IPS-18a (cell line): ENCODE measurements around the gene ADAMTS20.

Experiments
- H3K27ac ChIP-seq: one replicate; pipeline ENCODE4 v1.5.1; 2013; ENCODE audit warnings: low read length
- H3K27me3 ChIP-seq: one replicate; pipeline ENCODE4 v1.6.1; 2013; ENCODE audit warnings: mild to moderate bottlenecking, low read length; ENCODE audit not compliant: control insufficient read depth, insufficient read depth
- H3K36me3 ChIP-seq: one replicate; pipeline ENCODE4 v1.6.1; 2013; ENCODE audit warnings: low read depth, low read length; ENCODE audit not compliant: control insufficient read depth
- H3K4me1 ChIP-seq: one replicate; pipeline ENCODE4 v1.6.1; 2013; ENCODE audit warnings: low read depth, low read length; ENCODE audit not compliant: control insufficient read depth
- H3K4me3 ChIP-seq: one replicate; pipeline ENCODE4 v1.5.1; 2013; ENCODE audit warnings: low read length
- H3K9ac ChIP-seq: one replicate; pipeline ENCODE4 v1.6.1; 2013; ENCODE audit warnings: mild to moderate bottlenecking, low read length, moderate library complexity
- H3K9me3 ChIP-seq: one replicate; pipeline ENCODE4 v1.6.1; 2013; ENCODE audit warnings: low read depth, low read length; ENCODE audit not compliant: control insufficient read depth

Gene ADAMTS20

GRCh38 chr12:43329375-43329774 lies 222.6 kb downstream of the ADAMTS20 start:
- H3K27me3 ChIP-seq: no peaks in the 10 kb centered on the region
- H3K4me1 ChIP-seq: no peaks in the 10 kb centered on the region
- H3K9me3 ChIP-seq: no peaks in the 10 kb centered on the region
- H3K9ac ChIP-seq: no peak overlapping the region
- no peak overlapping the region for H3K4me3 ChIP-seq
- no peaks in the 10 kb centered on the region for H3K36me3 ChIP-seq
- H3K27ac ChIP-seq: no peak overlapping the region

GRCh38 chr12:43325786-43326185 lies 226.2 kb downstream of the ADAMTS20 start:
- Histone ChIP-seq H3K36me3 (no peaks in the 10 kb centered on the region), H3K9me3 (no peaks in the 10 kb centered on the region), H3K4me3 (no peak overlapping the region), H3K9ac (no peak overlapping the region), H3K27ac (no peak overlapping the region), H3K4me1 (no peaks in the 10 kb centered on the region), H3K27me3 (no peaks in the 10 kb centered on the region)

GRCh38 chr12:43320281-43320680 lies 231.7 kb downstream of the ADAMTS20 start:
- no peak overlapping the region for H3K4me3 ChIP-seq
- H3K27ac ChIP-seq: no peak overlapping the region
- H3K9me3 ChIP-seq: no peaks in the 10 kb centered on the region
- H3K4me1 ChIP-seq: peaks cover 3% of the 10 kb centered on the region
- no peaks in the 10 kb centered on the region for H3K27me3 ChIP-seq
- no peaks in the 10 kb centered on the region for H3K36me3 ChIP-seq
- no peak overlapping the region for H3K9ac ChIP-seq

GRCh38 chr12:43318021-43318420 lies 234.0 kb downstream of the ADAMTS20 start:
- Histone ChIP-seq H3K9ac (no peak overlapping the region), H3K27ac (no peak overlapping the region), H3K9me3 (no peaks in the 10 kb centered on the region), H3K36me3 (no peaks in the 10 kb centered on the region), H3K27me3 (no peaks in the 10 kb centered on the region), H3K4me1 (peaks cover 3% of the 10 kb centered on the region), H3K4me3 (no peak overlapping the region)

GRCh38 chr12:43317156-43317555 lies 234.8 kb downstream of the ADAMTS20 start:
- no peaks in the 10 kb centered on the region for H3K9me3 ChIP-seq
- H3K27ac ChIP-seq: no peak overlapping the region
- H3K36me3 ChIP-seq: no peaks in the 10 kb centered on the region
- no peaks in the 10 kb centered on the region for H3K27me3 ChIP-seq
- no peak overlapping the region for H3K9ac ChIP-seq
- no peak overlapping the region for H3K4me3 ChIP-seq
- H3K4me1 ChIP-seq: peaks cover 3% of the 10 kb centered on the region

- no peaks in the 10 kb centered on the region for H3K9me3 ChIP-seq
- no peak overlapping the region for H3K27ac ChIP-seq
- H3K27me3 ChIP-seq: no peaks in the 10 kb centered on the region
Measured at GRCh38 chr12:43316520-43316919, 235.5 kb downstream of the ADAMTS20 start.

GRCh38 chr12:43315961-43316360 lies 236.0 kb downstream of the ADAMTS20 start:
- Histone ChIP-seq H3K4me3 (no peak overlapping the region), H3K27ac (no peak overlapping the region), H3K27me3 (no peaks in the 10 kb centered on the region), H3K4me1 (peaks cover 3% of the 10 kb centered on the region), H3K9me3 (no peaks in the 10 kb centered on the region), H3K36me3 (no peaks in the 10 kb centered on the region), H3K9ac (no peak overlapping the region)

More at GRCh38 chr12:43316520-43316919, 235.5 kb downstream of the ADAMTS20 start:
- Histone ChIP-seq H3K36me3 (no peaks in the 10 kb centered on the region), H3K4me3 (no peak overlapping the region), H3K4me1 (peaks cover 3% of the 10 kb centered on the region), H3K9ac (no peak overlapping the region)

GRCh38 chr12:43312991-43313505 lies 239.0 kb downstream of the ADAMTS20 start:
- Histone ChIP-seq H3K9me3 (no peaks in the 10 kb centered on the region), H3K36me3 (no peaks in the 10 kb centered on the region), H3K4me3 (no peak overlapping the region), H3K27me3 (no peaks in the 10 kb centered on the region), H3K27ac (no peak overlapping the region), H3K4me1 (peaks cover 2% of the 10 kb centered on the region), H3K9ac (no peak overlapping the region)

- Histone ChIP-seq H3K36me3 (no peaks in the 10 kb centered on the region), H3K4me1 (no peaks in the 10 kb centered on the region), H3K27ac (no peak overlapping the region), H3K9ac (no peak overlapping the region), H3K9me3 (no peaks in the 10 kb centered on the region), H3K4me3 (no peak overlapping the region), H3K27me3 (no peaks in the 10 kb centered on the region)
Measured at GRCh38 chr12:43310596-43310995, 241.4 kb downstream of the ADAMTS20 start.

GRCh38 chr12:43309959-43310358 lies 242.0 kb downstream of the ADAMTS20 start:
- H3K4me3 ChIP-seq: no peak overlapping the region
- H3K36me3 ChIP-seq: no peaks in the 10 kb centered on the region
- no peak overlapping the region for H3K9ac ChIP-seq
- no peaks in the 10 kb centered on the region for H3K27me3 ChIP-seq
- H3K9me3 ChIP-seq: no peaks in the 10 kb centered on the region
- H3K4me1 ChIP-seq: no peaks in the 10 kb centered on the region
- no peak overlapping the region for H3K27ac ChIP-seq

- Histone ChIP-seq H3K4me1 (no peaks in the 10 kb centered on the region), H3K27me3 (no peaks in the 10 kb centered on the region), H3K9ac (no peak overlapping the region), H3K9me3 (no peaks in the 10 kb centered on the region), H3K4me3 (no peak overlapping the region), H3K36me3 (no peaks in the 10 kb centered on the region), H3K27ac (no peak overlapping the region)
Measured at GRCh38 chr12:43308776-43309175, 243.2 kb downstream of the ADAMTS20 start.

- Histone ChIP-seq H3K4me1 (no peaks in the 10 kb centered on the region), H3K27me3 (no peaks in the 10 kb centered on the region), H3K36me3 (no peaks in the 10 kb centered on the region), H3K4me3 (no peak overlapping the region), H3K9me3 (no peaks in the 10 kb centered on the region), H3K27ac (no peak overlapping the region), H3K9ac (no peak overlapping the region)
Measured at GRCh38 chr12:43307126-43307525, 244.9 kb downstream of the ADAMTS20 start.
